Umbilical cord (tissue), 2 donors: ENCODE data around the gene FTCDNL1. TPM values are rescaled to one million over a fixed set of nuclear protein-coding genes. Genes with fewer than 3 reads are reported as not detected.

Source experiments
- DNase-seq: peaks from one replicate; pipeline ENCODE4 v3.0.0-alpha.2; 2015; ENCODE audit warnings: low spot score
- total RNA-seq: library from RNA; depleted of rRNA; stranded (reverse); fragments of >200 nt; gene quantifications from one replicate; pipeline ENCODE4 v1.2.3, GENCODE V29; 2014; ENCODE audit warnings: low replicate concordance; ENCODE audit not compliant: insufficient read depth

Gene FTCDNL1
- total RNA-seq, 1 donor from 2014 or later, result 0.96 TPM

DNA sequence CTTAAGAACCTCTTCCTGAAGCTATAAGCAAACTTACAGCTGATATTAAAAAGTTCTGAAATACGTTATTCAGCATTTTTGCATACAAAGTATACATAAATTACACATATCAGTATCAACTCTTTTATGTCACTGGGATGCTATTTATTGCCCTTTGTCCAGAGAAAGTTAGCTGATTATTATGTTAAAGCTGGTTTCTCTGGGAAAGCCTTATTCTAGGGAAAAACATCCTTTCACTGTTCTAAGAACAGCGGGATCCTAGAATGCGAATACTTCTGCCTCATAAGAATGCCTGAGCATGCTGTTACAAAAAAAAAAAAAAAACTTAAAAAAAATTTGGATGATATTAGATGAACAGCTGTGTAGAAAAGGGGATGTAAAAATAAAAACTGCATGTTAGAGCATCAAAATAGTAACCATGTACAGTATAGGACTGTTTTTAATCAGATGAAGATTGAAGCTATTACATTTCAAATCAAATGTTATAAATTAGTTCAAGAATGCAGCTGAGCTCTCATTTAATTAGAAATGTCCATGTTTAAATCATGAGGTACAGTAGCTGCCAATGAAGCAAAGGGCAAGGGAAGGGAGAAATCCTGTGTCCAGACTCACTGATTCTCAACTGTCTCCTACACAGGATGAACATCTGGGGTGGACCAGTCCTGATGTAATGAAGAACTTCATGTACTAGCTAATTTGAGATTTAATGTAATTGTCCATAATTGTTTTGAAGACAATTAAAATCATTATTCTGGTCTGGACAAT, 8.2 kb downstream of the FTCDNL1 start:
- DNase-seq, result no peak

DNA sequence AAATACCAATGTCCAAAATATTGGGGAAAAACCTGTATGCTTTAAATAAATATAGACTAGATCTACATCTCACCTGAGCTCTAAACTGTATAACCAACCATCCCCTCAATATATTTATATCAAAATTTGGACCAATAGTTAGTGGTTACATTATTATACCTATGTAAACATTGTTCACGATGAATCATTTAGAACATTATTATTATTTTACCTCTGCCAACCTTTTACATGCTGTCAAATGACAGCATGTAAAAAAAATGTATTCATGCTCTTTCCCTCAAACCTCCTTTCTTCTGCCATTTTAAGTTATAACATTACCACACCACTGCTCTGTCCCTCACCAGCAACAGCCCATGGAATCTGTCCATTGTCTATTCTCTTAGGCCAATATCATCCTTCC, 9.6 kb downstream of the FTCDNL1 start:
- no peak for DNase-seq

DNA sequence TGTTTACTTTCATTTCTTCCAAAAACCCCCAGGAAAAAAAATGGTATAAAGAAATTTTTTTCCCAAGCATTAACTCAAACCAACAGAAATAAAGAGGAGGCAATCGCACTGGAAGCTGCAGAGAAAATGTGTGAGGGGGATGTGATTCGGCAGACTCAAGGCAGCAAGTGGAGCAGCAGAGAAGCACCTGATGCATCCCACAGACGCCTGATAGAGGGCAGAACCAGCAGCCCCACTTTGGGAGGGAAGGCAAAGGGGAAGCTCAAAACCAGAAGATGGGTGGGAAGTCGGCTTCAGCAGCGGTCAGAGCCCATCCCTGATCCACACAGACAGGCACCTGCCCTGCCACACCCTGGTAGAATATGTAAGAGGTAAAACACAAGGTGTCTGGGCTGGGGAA, 12.6 kb downstream of the FTCDNL1 start:
- no peak for DNase-seq

DNA sequence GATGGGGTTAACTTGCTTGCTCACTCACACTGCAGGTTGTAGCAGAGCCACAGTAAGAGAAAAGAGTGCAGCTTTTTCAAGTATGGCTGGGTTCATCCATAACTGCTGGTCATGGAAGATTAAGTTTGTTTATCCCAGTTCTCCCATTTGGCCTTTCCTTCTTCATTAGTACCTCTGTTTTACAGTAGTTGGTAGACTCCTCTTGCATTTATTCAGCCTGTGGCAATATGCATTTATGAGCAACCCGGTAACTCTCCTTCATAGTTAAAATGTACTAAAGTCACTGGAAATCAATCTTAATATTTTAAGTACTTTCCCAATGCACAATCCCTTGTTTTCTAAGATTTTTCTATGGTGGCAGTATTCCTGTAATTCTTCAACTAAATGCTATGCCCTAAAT, 14.0 kb downstream of the FTCDNL1 start:
- DNase-seq, result no peak

DNA sequence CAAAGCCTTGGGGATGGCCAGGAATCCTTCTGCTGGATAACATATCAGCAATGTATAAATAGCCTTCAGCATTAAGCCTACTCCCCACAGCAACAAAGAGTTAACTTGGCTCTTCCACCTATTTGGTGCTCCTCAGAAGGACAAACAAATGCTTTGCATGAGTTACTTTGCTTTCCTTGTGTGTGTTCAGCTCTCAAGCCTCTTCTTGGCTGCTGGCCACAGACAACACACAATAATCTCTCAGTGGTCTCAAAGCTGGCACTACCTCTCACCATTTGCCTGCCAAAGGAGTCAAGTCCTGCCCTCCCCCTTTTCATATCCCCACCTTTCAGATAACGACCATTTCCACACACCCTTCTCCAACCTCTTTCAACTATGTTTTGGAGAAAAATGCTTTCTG, 17.5 kb downstream of the FTCDNL1 start:
- DNase-seq, result no peak

DNA sequence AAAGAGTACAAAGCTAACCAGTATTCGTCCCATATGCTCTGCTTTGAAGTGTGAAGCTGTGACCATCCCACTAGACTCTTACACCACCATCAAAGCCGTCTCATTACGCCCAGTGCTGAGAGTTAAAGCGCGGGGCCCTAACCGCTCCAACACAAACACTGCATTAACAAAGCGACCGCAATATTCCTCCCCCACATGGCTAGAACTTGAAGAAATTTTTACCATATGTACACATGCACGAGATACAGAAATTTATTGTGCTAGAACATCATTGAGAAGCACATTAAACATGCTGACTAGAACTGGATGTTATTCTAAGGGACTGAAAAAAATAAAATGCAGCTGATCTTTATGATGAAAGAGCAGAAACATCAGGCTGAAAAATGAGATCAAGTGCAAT, 20.5 kb downstream of the FTCDNL1 start:
- no peak for DNase-seq

DNA sequence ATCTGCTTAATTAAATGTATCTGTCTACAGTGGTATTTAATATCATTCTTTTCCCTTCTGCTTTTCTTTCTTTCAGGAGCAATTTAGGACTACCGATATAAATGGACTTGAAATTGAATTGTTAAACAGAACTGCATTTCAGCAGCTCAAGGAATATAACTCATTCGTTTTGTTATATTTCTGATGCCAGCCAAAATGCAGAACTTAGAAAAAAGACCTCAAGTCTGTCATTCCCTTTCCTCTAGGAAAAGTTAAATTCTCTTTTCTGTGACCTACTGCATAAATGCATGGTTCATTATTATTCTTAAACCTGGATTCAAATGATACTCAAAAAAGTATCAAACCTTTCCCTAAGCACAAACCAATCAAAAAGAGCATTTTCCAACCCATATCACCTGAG, 21.4 kb downstream of the FTCDNL1 start:
- DNase-seq, result no peak

DNA sequence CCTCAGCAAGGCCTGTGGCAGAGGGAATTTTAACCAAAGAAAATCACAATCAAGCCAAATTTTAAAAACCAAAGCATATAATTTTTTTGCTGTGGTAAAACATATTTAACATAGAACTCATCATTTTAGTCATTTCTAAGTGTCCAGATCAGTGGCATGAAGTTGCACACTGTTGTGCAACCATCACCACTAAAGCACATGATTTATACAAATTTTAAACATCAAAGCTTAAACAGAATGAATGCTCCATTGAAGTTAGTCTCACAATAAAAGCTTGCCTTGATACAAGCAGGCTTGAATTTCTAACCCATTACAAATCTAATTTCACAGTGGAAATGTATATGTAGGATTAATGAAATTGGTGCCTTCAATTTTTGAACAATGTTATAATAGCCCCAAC, 31.2 kb downstream of the FTCDNL1 start:
- DNase-seq, result no peak

DNA sequence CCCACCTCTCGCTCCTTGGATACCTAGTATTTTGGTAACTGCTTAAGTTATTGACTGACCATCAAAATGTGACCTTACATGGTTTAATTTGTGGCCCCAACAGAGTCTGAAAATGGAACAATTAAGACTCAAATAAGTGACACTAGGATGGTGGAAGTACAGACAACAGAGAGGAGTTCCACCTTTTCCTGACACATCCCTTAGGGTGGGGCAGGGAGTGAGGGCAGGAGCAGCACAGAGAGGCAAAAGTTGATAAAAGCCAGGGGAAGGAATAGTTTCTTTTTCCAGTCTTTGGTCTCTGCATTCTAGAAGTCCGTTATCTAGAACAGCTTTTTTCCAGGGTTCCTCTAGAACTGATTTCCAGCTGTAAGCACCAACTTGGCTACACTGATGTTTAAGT, 32.2 kb downstream of the FTCDNL1 start:
- DNase-seq, result no peak

DNA sequence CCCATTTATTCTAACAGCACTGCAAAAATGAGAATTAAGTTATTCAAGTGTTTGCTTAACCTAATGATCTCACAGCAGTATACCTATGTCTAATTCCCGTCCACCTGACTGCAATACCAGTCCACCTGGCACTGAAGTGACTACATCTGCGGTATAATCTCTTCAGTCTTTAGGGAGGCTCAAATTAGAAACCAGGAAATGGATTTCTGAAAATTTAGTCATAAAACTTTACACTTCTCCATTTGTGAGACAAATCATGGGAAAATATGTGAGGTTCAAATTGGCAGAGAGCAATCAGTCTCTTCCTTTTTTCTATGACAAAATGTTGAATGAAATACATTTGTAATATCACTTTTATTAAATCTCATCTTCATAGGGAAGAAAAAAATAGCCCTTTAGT, 33.0 kb downstream of the FTCDNL1 start:
- DNase-seq, result no peak

DNA sequence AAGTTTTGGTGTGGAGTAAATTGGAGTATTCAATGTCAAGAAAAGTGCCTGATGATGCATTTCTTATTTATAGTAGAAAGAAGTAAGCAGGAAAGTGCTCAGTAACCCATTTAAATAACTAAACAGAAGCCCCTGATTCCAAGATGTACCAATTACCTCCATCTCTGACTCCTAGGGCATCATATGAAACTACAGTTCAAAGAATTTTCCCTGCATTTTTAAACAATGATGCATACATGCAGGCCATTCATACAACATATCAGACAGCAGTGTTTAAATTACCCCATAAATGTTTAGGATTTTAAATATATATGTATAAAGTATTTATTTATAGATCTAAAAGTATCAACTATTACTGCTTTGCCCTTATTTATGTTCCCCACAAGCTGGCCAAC, 36.2 kb downstream of the FTCDNL1 start:
- no peak for DNase-seq

DNA sequence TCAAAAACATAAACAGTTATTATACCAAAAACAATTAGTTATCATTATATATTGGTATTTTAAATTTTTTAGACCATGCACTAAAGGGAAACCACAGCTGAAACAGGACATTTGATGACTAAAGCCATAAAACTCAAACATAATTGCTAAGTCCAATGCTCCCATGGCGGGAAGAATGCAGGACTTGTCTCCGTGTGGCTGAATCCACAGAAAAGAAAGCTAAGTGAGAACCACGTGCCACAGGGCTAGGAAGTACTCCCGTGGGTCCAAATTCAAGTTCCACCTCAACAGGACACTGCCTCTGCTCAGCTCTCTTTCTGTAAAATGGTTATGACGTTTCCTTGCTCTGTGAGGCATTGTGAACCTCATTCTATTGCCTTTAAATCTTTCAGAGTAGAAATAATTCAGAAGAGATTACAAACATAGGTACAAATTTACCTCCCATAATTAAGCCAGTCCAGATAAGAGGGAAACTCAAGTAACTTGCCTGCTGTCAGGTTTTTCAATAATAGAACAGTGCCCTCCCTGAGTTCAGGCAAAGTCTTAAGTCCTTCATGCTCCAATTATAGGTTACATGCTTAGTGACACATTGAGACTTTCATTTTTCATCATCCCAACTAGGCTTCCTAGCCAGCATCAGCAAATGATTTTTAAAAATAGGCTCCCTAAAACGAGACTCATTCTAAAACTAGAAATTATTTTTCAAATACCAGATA, 36.7 kb downstream of the FTCDNL1 start:
- no peak for DNase-seq

DNA sequence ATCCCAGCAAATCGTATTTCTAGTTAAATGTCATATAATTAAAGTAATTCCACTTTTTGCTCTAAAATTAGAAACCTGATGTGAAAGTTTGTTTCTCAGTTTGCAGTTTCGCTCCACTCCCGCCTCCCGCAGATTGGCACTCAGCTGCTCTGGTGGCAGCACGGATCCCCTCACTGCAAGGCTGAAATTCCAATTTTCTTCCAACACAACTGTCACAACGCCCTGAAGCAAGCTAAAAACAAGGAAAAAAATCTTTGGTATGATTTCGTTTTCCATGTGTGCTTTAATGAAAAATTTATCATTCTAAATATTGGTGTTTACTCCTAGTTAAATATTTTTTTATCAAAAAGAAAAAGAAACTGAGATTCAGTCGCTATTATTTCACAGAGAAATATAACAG, 38.5 kb downstream of the FTCDNL1 start:
- no peak for DNase-seq

DNA sequence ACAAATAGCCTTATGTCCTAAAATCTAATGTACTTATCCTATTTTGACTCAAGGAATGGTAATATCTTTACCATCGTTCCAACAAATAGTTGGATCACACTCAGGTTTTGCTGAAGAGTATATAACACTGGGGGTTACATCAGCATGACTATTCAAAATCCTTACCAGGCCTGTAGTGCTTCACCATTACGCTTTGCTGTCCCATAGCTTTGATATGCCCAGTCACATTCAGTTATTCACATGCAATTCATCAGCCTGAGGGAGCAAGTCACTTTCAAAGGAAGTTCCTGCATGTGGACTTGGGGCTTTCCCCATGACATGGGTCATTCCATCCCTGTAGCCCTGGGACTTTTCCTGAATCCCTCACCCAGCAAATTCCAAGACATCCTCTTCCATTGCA, 39.6 kb downstream of the FTCDNL1 start:
- DNase-seq, result no peak

DNA sequence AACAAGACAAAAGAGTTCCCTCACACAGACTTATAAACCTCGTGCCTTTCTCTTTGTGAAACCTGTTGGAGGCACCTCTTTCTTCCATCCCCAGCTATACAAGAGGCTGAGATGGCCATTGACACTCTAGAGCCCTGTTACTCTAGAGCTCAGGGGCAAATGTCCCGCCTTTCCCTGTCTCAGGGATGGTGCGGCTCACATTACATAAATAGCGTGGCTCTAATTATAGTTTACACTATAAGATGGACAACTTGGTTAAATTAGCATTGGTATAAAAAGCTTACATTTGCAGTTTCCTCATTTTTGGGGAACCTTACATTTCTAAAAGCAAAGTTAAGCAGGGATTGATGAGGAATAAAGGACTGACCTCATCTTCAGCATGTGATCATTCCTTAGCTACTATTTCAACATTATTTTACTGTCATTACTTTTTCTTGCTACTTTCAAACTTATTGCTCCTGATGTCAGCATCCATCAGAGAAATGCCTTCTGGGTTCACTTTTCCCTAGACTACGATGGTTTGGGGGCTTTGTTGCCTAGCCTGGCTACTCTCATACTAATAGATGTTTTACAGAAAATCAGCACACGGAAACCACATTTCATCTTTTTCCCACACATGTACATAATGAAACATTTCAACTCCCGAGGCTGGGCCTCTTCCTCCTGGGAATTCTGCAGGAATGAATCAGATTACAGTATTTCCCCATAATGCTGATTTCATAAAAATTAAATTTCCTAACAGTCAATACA, 40.4 kb downstream of the FTCDNL1 start:
- DNase-seq, result no peak

DNA sequence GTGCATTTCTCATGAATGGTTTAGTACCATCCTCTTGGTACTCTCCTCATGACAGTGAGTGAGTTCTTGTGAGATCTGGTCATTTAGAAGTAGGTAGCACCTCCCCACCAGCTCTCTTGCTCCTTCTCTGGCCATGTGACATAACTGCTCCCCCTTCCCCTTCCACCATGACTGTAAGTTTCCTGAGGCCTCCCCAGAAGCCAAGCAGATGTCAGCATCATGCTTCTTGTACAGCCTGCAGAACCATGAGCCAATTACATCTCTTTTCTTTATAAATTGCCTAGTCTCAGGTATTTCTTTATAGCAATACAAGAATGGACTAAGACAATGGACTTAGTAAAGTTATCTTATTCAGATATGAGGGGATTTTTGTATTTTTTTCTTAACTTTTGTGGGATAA, 43.0 kb downstream of the FTCDNL1 start:
- no peak for DNase-seq

DNA sequence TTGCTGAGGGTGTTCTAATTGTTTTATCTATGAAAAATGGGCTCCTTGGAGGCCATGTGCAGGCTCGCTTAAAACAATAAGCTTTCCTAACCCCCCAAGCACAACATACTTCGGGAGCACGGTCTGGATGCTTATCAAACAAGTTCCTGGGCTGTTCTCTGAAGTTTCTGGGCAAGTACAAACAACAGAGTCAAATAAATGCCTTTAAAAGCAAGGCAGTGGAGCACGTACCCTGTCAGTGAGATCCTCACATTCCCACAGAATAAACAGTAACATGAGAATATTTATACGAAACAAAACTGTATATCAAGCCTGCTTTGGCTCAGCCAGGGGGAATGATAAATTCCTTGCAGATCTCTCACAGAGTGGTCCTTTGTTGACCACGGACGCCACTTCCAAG, 44.8 kb downstream of the FTCDNL1 start:
- no peak for DNase-seq

DNA sequence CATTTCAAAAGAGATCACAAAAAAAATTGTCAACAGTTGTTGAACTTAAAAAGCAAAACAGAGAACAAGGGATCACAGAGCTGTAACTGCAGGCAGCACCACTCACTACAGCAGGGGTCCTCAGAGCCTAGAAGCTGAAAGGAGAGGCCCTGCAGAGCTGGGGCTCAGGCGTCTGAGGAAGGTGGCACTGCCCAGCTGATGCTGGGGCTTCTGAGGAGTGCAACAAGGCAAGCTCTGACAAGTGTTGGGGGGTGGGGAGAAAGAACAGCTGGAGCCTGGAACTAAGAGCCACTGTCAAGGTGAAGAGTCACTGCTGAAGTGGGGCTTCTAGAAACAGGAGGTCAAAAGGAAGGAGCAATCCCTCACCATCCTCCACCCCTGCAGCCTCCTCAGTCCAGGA, 46.2 kb downstream of the FTCDNL1 start:
- no peak for DNase-seq

DNA sequence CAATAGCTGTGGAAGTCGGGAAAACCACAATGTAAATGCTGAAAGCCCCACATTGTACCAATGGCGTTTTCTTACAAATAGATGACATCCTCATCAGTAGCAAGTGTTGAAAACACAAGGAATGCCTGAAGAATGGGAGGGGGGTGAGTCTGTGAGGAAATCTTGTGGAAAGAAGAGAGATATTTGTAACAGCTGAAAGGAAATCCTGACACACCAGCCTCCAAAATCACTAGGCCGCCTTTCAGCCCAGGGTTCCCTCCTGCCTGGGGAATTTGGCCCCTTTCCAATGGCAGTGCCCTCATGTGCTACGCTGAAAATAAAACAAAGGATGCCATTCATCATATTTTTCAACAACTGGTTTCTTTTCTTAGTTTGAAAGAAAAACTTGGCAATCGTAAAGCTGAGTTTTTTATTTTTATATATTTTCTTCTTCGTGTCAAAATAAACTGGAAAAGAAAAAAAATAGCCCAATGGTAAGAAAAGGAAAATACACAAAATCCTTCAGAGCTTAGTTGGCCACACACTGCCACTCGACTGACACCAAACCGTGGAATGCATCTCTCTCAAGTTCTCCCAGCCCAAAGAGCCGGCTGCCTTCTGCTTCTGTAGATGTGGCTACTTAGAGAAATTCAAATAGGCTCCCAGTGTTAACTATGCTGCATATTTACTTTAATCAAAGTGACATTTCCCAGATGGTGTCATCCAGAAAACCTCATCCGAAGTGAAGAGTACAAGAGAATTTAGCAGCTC, 52.0 kb downstream of the FTCDNL1 start:
- DNase-seq, result peak; percentile 11

DNA sequence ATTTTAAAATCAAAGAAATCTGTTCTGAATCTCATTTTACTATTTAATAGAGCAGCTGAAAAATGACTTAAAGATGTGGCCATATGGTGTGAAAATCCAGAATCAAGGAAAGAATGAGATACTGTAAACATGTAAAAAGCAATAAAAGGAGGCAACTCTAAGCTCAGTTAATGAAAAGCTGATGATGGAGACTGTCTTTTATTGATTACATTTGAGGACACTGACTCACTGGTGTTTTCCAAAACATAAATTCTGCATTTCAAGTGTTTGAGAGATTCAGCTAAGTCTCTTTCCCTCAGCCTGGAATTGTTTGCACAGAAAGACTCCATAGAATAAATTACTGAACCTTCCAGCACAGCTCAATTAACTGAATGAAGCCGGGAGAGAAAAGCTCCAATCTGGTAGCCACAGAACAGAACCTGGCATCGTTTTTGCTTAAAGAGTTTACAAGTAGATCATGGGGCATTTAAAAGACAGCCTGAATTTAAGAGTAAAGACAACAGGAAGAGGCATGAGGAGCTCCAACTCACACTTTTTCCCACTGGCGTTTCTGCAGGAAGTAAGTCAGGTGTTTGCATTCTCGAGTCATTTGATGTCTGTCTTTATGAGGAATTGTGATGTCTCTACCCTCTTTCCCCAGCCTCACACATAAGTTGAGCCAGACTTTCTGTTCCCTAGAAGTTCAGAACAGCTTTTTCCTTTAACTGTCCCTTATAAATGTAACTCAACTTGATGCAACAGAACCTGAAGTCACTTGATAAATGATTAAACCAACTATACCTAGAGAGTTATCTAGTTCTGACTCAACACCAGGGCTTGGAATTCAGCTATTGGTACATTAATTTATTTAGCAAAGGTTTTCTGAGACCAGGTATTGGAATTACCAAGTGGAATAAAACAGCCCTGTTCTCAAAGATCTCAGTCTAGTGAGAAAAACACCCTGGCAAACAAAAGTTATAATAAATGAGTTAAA, 53.3 kb downstream of the FTCDNL1 start:
- DNase-seq, result no peak

DNA sequence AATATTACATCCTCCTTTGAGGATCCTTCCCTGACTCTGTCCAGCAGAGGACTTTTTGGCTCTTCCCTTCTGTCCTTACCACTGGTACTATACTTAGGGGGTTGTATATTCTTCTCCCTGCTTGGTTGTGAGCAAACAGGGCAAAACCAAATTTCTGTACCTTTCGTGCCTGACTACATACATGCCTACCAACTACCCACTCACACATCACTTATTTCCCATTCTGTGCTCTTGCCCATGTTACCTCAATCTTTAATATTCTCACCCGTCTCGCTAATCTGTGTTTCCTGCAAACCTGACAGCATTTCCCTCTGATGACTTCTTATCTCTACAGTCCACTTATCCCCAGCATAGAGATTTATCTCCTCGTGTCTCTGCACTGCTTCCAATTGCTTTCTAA, 58.6 kb downstream of the FTCDNL1 start:
- DNase-seq, result no peak
